Neuronal stem cell (in vitro differentiated cells): ENCODE measurements around the gene NUP58.

Source experiments
- DNase-seq: peaks from one replicate; pipeline ENCODE4 v3.0.0-alpha.2; 2013; ENCODE audit warnings: low spot score
- H2AFZ ChIP-seq: one replicate; pipeline ENCODE4 v1.6.1; 2013; ENCODE audit warnings: mild to moderate bottlenecking, low read length, inconsistent platforms
- H2AK5ac ChIP-seq: 2 replicates; pipeline ENCODE4 v1.6.1; 2013; ENCODE audit warnings: low read depth, mild to moderate bottlenecking, inconsistent platforms, low read length, moderate library complexity, mixed read lengths
- H2BK120ac ChIP-seq: 2 replicates; pipeline ENCODE4 v1.6.1; 2013; ENCODE audit warnings: low read depth, mild to moderate bottlenecking, inconsistent platforms, low read length, moderate library complexity, mixed read lengths
- H2BK12ac ChIP-seq: one replicate; pipeline ENCODE4 v1.6.1; 2013; ENCODE audit warnings: low read length, inconsistent platforms
- H2BK15ac ChIP-seq: 2 replicates; pipeline ENCODE4 v1.6.1; 2013; ENCODE audit warnings: mild to moderate bottlenecking, low read length, inconsistent platforms, mixed read lengths
- H2BK5ac ChIP-seq: one replicate; pipeline ENCODE4 v1.6.1; 2013; ENCODE audit warnings: inconsistent platforms, mild to moderate bottlenecking, low read length, moderate library complexity
- H3K14ac ChIP-seq: one replicate; pipeline ENCODE4 v1.6.1; 2013; ENCODE audit warnings: low read length, inconsistent platforms
- H3K18ac ChIP-seq: 2 replicates; pipeline ENCODE4 v1.6.1; 2013; ENCODE audit warnings: low read length, inconsistent platforms
- H3K23ac ChIP-seq: 2 replicates; pipeline ENCODE4 v1.6.1; 2013; ENCODE audit warnings: low read depth, mild to moderate bottlenecking, mixed read lengths, low read length, inconsistent platforms; ENCODE audit not compliant: poor library complexity
- H3K27ac ChIP-seq: replicated peaks from 3 replicates; pipeline ENCODE4 v1.5.1; 2013; ENCODE audit warnings: low read length, inconsistent platforms
- H3K27me3 ChIP-seq, 3 experiments: 2 replicates each; pipeline ENCODE4 v1.6.1; 2013; ENCODE audit warnings: low read length in 3 of 3, mild to moderate bottlenecking in 2 of 3, inconsistent platforms in 1 of 3, low read depth in 1 of 3, mixed read lengths in 1 of 3, moderate library complexity in 1 of 3; ENCODE audit not compliant: control insufficient read depth in 3 of 3, insufficient read depth in 3 of 3
- H3K36me3 ChIP-seq, 2 donors: replicated peaks in 1 of 2; 2 replicates each; pipeline ENCODE4 v1.6.1; 2013; ENCODE audit warnings: low read length in 2 of 2; ENCODE audit not compliant: control insufficient read depth in 2 of 2, insufficient read depth in 2 of 2
- H3K4ac ChIP-seq: 2 replicates; pipeline ENCODE4 v1.6.1; 2013; ENCODE audit warnings: inconsistent platforms, mild to moderate bottlenecking, low read length, moderate library complexity
- H3K4me1 ChIP-seq, 2 donors: 1 replicate in 1 of 2; 2 replicates in 1 of 2; pipeline ENCODE4 v1.6.1; 2013; ENCODE audit warnings: low read length in 2 of 2, low read depth in 1 of 2; ENCODE audit not compliant: control insufficient read depth in 2 of 2, insufficient read depth in 1 of 2
- H3K4me2 ChIP-seq: one replicate; pipeline ENCODE4 v1.6.1; 2013; ENCODE audit warnings: mild to moderate bottlenecking, low read length, inconsistent platforms; ENCODE audit not compliant: insufficient read depth, poor library complexity, severe bottlenecking
- H3K4me3 ChIP-seq, 2 donors: 2 replicates each; pipeline ENCODE4 v1.5.1; 2013; ENCODE audit warnings: low read length in 2 of 2, mild to moderate bottlenecking in 2 of 2, inconsistent platforms in 1 of 2, moderate library complexity in 1 of 2
- H3K79me1 ChIP-seq: one replicate; pipeline ENCODE4 v1.6.1; 2013; ENCODE audit warnings: low read depth, mild to moderate bottlenecking, inconsistent platforms, low read length, moderate library complexity
- H3K9ac ChIP-seq: one replicate; pipeline ENCODE4 v1.6.1; 2013; ENCODE audit warnings: mild to moderate bottlenecking, low read depth, low read length, inconsistent platforms; ENCODE audit not compliant: poor library complexity
- H3K9me3 ChIP-seq, 2 donors: replicated peaks in 1 of 2; 2 replicates each; pipeline versions ENCODE3 to v1.6.1; 2013; ENCODE audit warnings: low read length in 2 of 2, mild to moderate bottlenecking in 2 of 2, inconsistent platforms in 1 of 2, low read depth in 1 of 2, mixed read lengths in 1 of 2, moderate library complexity in 1 of 2; ENCODE audit not compliant: control insufficient read depth in 2 of 2, insufficient read depth in 1 of 2
- H4K8ac ChIP-seq: one replicate; pipeline ENCODE4 v1.6.1; 2013; ENCODE audit warnings: low read depth, mild to moderate bottlenecking, inconsistent platforms, low read length, moderate library complexity
- H4K91ac ChIP-seq: one replicate; pipeline ENCODE4 v1.6.1; 2013; ENCODE audit warnings: low read length, low read depth, mild to moderate bottlenecking, inconsistent platforms; ENCODE audit not compliant: poor library complexity
- WGBS, 2 donors: extraction: QIAGEN DNeasy Blood & Tissue Kit; methylation state at CpG; one replicate each; pipeline ENCODE4 v1.1.7; 2013; ENCODE audit warnings: missing lambda C conversion rate in 2 of 2, mixed read lengths in 1 of 2; ENCODE audit not compliant: insufficient read length in 2 of 2, insufficient replicate concordance in 1 of 2; ENCODE audit errors: extremely low coverage in 2 of 2; 5-methylcytosine and 5-hydroxymethylcytosine counted together

NUP58 gene

GRCh38 chr13:25335856-25336255 is 34.4 kb downstream of the NUP58 start:
- H3K4me1 ChIP-seq = no peaks in the 10 kb centered on the region
- H2BK12ac ChIP-seq = no peak overlapping the region
- H4K8ac ChIP-seq = no peak overlapping the region
- no peak overlapping the region for H3K9ac ChIP-seq
- no peak overlapping the region for H3K23ac ChIP-seq
- DNase-seq = no peak
- no peaks in the 10 kb centered on the region for H3K9me3 ChIP-seq
- H3K4ac ChIP-seq = no peak overlapping the region
- H3K4me2 ChIP-seq = no peak overlapping the region
- no peak overlapping the region for H2BK120ac ChIP-seq
- no peak overlapping the region for H2BK15ac ChIP-seq
- H3K4me3 ChIP-seq = no peak overlapping the region
- H2BK5ac ChIP-seq = no peak overlapping the region
- no peak overlapping the region for H3K18ac ChIP-seq
- H2AK5ac ChIP-seq = no peak overlapping the region
- no peak overlapping the region for H3K27ac ChIP-seq
- no peak overlapping the region for H4K91ac ChIP-seq
- H2AFZ ChIP-seq = no peak overlapping the region
- H3K14ac ChIP-seq = no peak overlapping the region
- no peaks in the 10 kb centered on the region for H3K27me3 ChIP-seq
- peaks cover 7 to 99% of the 10 kb centered on the region in 2 donors for H3K36me3 ChIP-seq
- H3K79me1 ChIP-seq = no peaks in the 10 kb centered on the region
- WGBS, 2 donors = no CpG with 5 or more reads among the region's 3 CpGs

GRCh38 chr13:25345576-25345975 is 44.2 kb downstream of the NUP58 start:
- no peak overlapping the region for H2BK120ac ChIP-seq
- no peak overlapping the region for H3K4me3 ChIP-seq
- no peak overlapping the region for H3K4ac ChIP-seq
- H3K4me2 ChIP-seq = no peak overlapping the region
- H3K9ac ChIP-seq = no peak overlapping the region
- H3K27me3 ChIP-seq = no peaks in the 10 kb centered on the region
- no peak for DNase-seq
- no peak overlapping the region for H2AFZ ChIP-seq
- no peak overlapping the region for H3K23ac ChIP-seq
- no peaks in the 10 kb centered on the region for H3K9me3 ChIP-seq
- peaks cover 0 to 4% of the 10 kb centered on the region in 2 donors for H3K4me1 ChIP-seq
- H4K8ac ChIP-seq = no peak overlapping the region
- WGBS, 2 donors = no CpG with 5 or more reads among the region's 2 CpGs
- no peak overlapping the region for H2BK5ac ChIP-seq
- H2AK5ac ChIP-seq = no peak overlapping the region
- H3K14ac ChIP-seq = no peak overlapping the region
- H3K36me3 ChIP-seq = peaks cover 0 to 15% of the 10 kb centered on the region in 2 donors
- no peak overlapping the region for H4K91ac ChIP-seq
- H3K27ac ChIP-seq = no peak overlapping the region
- H3K18ac ChIP-seq = no peak overlapping the region
- H3K79me1 ChIP-seq = no peaks in the 10 kb centered on the region
- no peak overlapping the region for H2BK15ac ChIP-seq
- H2BK12ac ChIP-seq = no peak overlapping the region

GRCh38 chr13:25347151-25347550 is 45.7 kb downstream of the NUP58 start:
- Histone ChIP-seq H3K79me1 (no peaks in the 10 kb centered on the region), H2AK5ac (no peak overlapping the region), H2BK5ac (no peak overlapping the region), H3K9ac (no peak overlapping the region), H3K4me1 (peaks cover 0 to 4% of the 10 kb centered on the region in 2 donors), H3K4ac (no peak overlapping the region), H3K9me3 (no peaks in the 10 kb centered on the region), H3K27ac (no peak overlapping the region), H2BK12ac (no peak overlapping the region), H2BK15ac (no peak overlapping the region), H3K18ac (no peak overlapping the region), H3K36me3 (peaks cover 0 to 5% of the 10 kb centered on the region in 2 donors), H2AFZ (no peak overlapping the region), H3K4me2 (no peak overlapping the region), H3K4me3 (no peak overlapping the region), H4K8ac (no peak overlapping the region), H4K91ac (no peak overlapping the region), H3K14ac (no peak overlapping the region), H3K23ac (no peak overlapping the region), H2BK120ac (no peak overlapping the region), H3K27me3 (no peaks in the 10 kb centered on the region)
- DNase-seq = no peak
- no CpG with 5 or more reads among the region's 2 CpGs for WGBS, 2 donors

- no peak overlapping the region for H4K91ac ChIP-seq
- no peaks in the 10 kb centered on the region for H3K36me3 ChIP-seq
- H2BK5ac ChIP-seq = no peak overlapping the region
- no peak overlapping the region for H2BK120ac ChIP-seq
- H2BK12ac ChIP-seq = no peak overlapping the region
- H3K4ac ChIP-seq = no peak overlapping the region
- no peak overlapping the region for H2AK5ac ChIP-seq
- no peak overlapping the region for H4K8ac ChIP-seq
- H3K27me3 ChIP-seq = no peaks in the 10 kb centered on the region
- no peaks in the 10 kb centered on the region for H3K9me3 ChIP-seq
- H2BK15ac ChIP-seq = no peak overlapping the region
- H3K9ac ChIP-seq = no peak overlapping the region
- H2AFZ ChIP-seq = no peak overlapping the region
- H3K4me2 ChIP-seq = no peak overlapping the region
- no peak overlapping the region for H3K27ac ChIP-seq
- WGBS, 2 donors = no CpG with 5 or more reads among the region's 1 CpG
- no peaks in the 10 kb centered on the region for H3K79me1 ChIP-seq
- no peak overlapping the region for H3K23ac ChIP-seq
- no peak for DNase-seq
- no peak overlapping the region for H3K14ac ChIP-seq
- H3K4me1 ChIP-seq = peaks cover 0 to 5% of the 10 kb centered on the region in 2 donors
- H3K4me3 ChIP-seq = no peak overlapping the region
- H3K18ac ChIP-seq = no peak overlapping the region
Observed at GRCh38 chr13:25351404-25351803, 50.0 kb downstream of the NUP58 start.
